Sigmoid colon (tissue), 4 donors: ENCODE measurements around the gene PIGH.

ENCODE experiments used
- EP300 ChIP-seq, 4 donors: sonication (generic); formaldehyde crosslinking; IDR thresholded peaks; one replicate each; pipeline ENCODE4 v1.6.1; 2017; ENCODE audit warnings: antibody characterized with exemption in 4 of 4
- POLR2A ChIP-seq, 2 donors: fragments of 450-650 bp; IDR thresholded peaks; one replicate each; pipeline ENCODE4 v1.6.1; 2016; ENCODE audit warnings: antibody characterized with exemption in 2 of 2, mild to moderate bottlenecking in 2 of 2, moderate library complexity in 2 of 2
- POLR2AphosphoS5 ChIP-seq, 4 donors: sonication (generic); formaldehyde crosslinking; IDR thresholded peaks; one replicate each; pipeline ENCODE4 v1.6.1; 2017; ENCODE audit warnings: antibody characterized with exemption in 4 of 4
- TF ChIP-seq, protein P1 (sequence below), 4 experiments: fragments of 450-650 bp in 3 of 4; fragments of 200-600 bp in 1 of 4; IDR thresholded peaks; one replicate each; pipeline ENCODE4 v1.5.1; 2016 to 2019; ENCODE audit warnings: antibody characterized with exemption in 4 of 4, mild to moderate bottlenecking in 3 of 4, moderate library complexity in 2 of 4

DNA sequence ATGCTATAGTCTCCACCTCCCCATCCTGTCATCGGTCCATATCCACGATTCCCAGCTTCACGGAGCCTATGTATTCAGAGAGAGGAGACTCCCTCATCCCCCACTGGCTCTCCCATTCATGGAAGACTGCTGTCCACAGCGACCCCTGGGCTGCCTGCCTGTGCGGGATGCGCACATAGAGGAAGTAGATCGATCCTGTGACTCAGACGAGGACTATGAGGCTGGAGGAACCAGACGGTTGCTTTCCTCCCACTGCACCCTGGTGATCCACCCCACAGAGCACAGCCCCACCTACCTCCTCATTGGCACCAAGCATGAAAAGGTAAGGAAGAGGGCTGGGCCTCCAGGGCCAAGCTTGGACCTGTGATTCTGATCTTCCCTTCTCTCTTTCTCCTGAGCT, 24.4 kb downstream of the PIGH start:
- TF ChIP-seq, protein P1, sequence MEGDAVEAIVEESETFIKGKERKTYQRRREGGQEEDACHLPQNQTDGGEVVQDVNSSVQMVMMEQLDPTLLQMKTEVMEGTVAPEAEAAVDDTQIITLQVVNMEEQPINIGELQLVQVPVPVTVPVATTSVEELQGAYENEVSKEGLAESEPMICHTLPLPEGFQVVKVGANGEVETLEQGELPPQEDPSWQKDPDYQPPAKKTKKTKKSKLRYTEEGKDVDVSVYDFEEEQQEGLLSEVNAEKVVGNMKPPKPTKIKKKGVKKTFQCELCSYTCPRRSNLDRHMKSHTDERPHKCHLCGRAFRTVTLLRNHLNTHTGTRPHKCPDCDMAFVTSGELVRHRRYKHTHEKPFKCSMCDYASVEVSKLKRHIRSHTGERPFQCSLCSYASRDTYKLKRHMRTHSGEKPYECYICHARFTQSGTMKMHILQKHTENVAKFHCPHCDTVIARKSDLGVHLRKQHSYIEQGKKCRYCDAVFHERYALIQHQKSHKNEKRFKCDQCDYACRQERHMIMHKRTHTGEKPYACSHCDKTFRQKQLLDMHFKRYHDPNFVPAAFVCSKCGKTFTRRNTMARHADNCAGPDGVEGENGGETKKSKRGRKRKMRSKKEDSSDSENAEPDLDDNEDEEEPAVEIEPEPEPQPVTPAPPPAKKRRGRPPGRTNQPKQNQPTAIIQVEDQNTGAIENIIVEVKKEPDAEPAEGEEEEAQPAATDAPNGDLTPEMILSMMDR (IDR thresholded peaks at IDR 0.05), result no peak
- TF ChIP-seq POLR2A (IDR thresholded peaks at IDR 0.05), result no peak
- TF ChIP-seq EP300 (IDR thresholded peaks at IDR 0.05), result no peak
- no peak for TF ChIP-seq POLR2AphosphoS5 (IDR thresholded peaks at IDR 0.05)
